GM12875 (cell line): ENCODE measurements around the gene NPAS2.
A peak's percentile ranks its signal among the peaks of the same experiment; 100 is the strongest.

Experiments
- H3K4me3 ChIP-seq: one replicate; pipeline ENCODE4 v1.5.1; 2011; ENCODE audit warnings: low read depth, low read length, control low read depth
- CTCF ChIP-seq: IDR thresholded peaks from 2 replicates; pipeline ENCODE4 v1.5.1; 2011; ENCODE audit warnings: low read depth, mild to moderate bottlenecking, control low read depth, inconsistent platforms, low read length, moderate library complexity, borderline replicate concordance; ENCODE audit not compliant: insufficient read depth

The NPAS2 gene

DNA sequence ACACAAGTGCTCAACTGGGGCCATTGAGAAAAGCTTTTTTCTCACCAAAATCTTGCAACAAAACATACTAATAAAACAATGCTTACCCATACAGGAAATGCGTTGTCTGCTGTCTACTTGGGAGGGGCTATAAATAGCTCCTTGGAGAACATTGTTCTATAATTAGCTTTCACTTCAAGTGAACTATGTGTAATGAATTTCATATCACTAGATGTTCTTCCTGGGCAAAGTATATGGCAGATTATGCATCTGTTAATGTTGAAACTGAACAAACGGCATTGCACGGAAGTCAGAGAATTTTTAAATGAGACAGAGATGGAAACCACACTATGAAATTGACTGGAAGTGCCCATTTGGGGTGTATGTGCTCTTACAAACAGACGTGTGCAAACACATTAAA, 6.4 kb upstream of the NPAS2 start:
- no peak for TF ChIP-seq CTCF

GRCh38 chr2:100814043-100814442, 5.9 kb upstream of the NPAS2 start:
- TF ChIP-seq CTCF = no peak
- no peak overlapping the region for H3K4me3 ChIP-seq

More for the DNA sequence above, 6.4 kb upstream of the NPAS2 start:
- H3K4me3 ChIP-seq = no peak overlapping the region

- no peak for TF ChIP-seq CTCF
- H3K4me3 ChIP-seq = no peak overlapping the region
Observed at GRCh38 chr2:100814453-100814852, 5.5 kb upstream of the NPAS2 start.

DNA sequence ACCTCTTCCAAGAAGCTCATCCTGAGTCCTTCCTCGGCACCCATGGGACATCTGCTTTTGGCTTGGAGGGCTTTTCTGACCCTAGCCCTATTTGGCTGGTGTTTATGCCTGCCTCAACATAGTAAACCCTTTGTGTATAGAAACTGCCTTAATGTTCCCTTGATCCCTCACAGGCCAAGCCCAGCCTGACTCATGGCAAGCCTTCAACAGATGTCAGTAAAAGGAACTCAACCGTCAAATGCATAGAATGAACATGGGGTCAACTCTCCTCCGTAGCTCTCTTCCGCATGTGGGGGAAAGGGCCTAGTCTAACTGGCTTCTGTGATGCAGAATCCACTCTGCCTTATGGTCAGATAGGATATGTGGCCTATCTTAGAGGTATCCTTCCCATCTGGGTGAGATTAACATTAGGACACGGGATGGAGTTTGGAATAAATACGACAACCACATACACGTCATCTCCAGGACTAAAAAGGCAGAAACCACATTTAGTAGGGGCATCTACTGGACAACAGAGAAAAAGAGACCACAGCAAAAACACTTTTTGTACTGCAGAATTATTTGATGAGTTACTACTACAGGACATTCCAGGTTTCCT, 2.5 kb upstream of the NPAS2 start:
- no peak overlapping the region for H3K4me3 ChIP-seq

DNA sequence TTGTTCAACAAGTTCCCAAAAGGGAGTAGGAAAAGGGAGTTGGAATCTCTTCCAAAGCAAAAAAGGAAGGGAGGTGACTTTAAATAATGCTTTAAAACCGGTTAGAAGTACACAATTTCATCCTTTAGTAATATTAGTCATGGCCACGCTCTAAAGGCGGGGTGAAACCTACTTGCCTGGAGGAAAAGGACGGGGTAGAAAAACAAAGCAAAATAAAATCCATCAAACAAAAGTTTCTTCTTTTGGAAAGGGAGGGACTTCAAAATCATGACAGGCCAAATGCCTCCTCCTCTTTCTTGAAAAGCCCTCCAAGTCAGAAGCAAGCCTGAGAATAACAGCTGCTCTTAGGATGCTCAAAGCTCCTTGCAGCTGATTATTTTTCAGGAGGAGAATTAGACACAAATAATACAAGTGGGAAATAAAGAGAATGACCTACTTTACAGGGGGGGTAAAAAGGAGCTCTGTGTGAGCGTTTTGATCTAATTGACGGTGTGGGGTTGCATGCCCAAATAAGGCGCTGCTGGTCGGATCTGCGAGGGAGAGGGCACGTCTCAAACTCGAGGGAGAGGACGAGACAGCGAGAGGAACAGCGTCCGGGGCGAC, 1.8 kb upstream of the NPAS2 start:
- H3K4me3 ChIP-seq = no peak overlapping the region

More for the DNA sequence above, 2.5 kb upstream of the NPAS2 start:
- no peak for TF ChIP-seq CTCF

DNA sequence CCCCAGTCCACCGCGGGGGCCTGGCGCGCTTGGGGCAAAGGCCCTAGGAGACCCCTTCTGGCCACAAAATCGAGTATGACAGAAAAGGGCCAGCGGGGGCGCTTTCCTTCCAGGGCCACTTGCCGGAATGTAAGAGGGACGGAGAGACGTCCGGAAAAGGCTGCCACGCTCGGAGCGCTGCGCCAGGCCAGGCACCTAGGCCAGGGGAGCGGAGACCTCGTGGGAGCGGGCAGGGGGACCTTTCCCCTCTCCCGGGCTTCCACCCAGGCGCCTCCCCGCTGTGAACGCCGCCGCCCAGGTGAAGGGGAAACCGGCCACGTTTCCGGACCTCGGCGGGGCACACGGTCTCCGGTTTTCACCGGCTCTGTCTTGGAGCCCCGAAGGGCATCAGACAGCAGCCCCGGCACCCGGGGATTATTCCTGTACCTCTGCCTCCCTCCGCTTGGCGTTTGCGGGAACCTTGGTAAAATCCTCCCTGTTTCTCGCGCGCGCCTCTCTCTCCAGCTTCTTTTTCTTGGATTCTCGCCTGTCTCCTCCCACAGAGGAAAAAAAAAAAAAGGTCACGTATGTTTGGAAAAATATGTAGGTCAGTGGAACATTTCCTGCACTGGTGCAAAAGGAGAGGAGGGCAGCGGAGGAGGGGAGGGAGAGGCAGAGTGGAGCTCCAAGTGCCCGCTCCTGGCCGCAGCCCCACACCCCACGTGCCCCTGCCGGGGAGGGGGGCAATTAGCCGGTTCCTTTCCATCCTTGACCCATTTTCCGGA, 1.2 kb upstream of the NPAS2 start:
- 0 out of 2 replicates have a peak, but pooled peaks have one; percentile 4 for TF ChIP-seq CTCF
- no peak overlapping the region for H3K4me3 ChIP-seq

More for the DNA sequence above, 1.8 kb upstream of the NPAS2 start:
- TF ChIP-seq CTCF = no peak

- no peak overlapping the region for H3K4me3 ChIP-seq
- TF ChIP-seq CTCF = no peak
Observed at GRCh38 chr2:100820273-100820522, 259 bp downstream of the NPAS2 start.
